Activated CD4-positive, alpha-beta T cell treated with anti-CD3 and anti-CD28 coated beads for 36 hours (primary cell): ENCODE results near the gene RHOXF1. TPM values are rescaled to one million over a fixed set of nuclear protein-coding genes. Genes with fewer than 3 reads are reported as not detected.
"Not testable (repeated sequence)": the region's sequence is repeated elsewhere in the genome, so short reads cannot be mapped to it uniquely, and the experiment has no call there.

ENCODE experiments used
- ATAC-seq: fragments of 200-7000 bp; cut with Tn5 transposase; one replicate; pipeline ENCODE4 v1.10.0; 2021; ENCODE audit warnings: mild to moderate bottlenecking, moderate library complexity
- CTCF ChIA-PET: fragments of 350-600 bp; sonication (Branson Sonifier 250); formaldehyde crosslinking; loops from one replicate; lab custom pipeline; 2021; ENCODE audit warnings: antibody characterized with exemption; lab: Charles Lee
- POLR2A ChIA-PET: fragments of 350-600 bp; sonication (Branson Sonifier 250); formaldehyde crosslinking; loops from one replicate; lab custom pipeline; 2021; ENCODE audit warnings: antibody characterized with exemption, inconsistent platforms; lab: Charles Lee
- DNase-seq: peaks from one replicate; pipeline ENCODE4 v3.0.0-alpha.2; 2020
- H3K27ac Mint-ChIP-seq: one replicate; pipeline ENCODE4 v1.8.0; 2021; ENCODE audit warnings: mixed read lengths
- H3K27me3 Mint-ChIP-seq: one replicate; pipeline ENCODE4 v1.8.0; 2021; ENCODE audit warnings: mixed read lengths
- H3K36me3 Mint-ChIP-seq: one replicate; pipeline ENCODE4 v1.8.0; 2021; ENCODE audit warnings: low read depth, mixed read lengths
- H3K4me1 Mint-ChIP-seq: one replicate; pipeline ENCODE4 v1.8.0; 2021; ENCODE audit warnings: mixed read lengths
- H3K4me3 Mint-ChIP-seq: one replicate; pipeline ENCODE4 v1.8.0; 2021; ENCODE audit warnings: mild to moderate bottlenecking, moderate library complexity, mixed read lengths
- H3K9me3 Mint-ChIP-seq: one replicate; pipeline ENCODE4 v1.8.0; 2021; ENCODE audit warnings: low read depth, mixed read lengths
- intact Hi-C, 2 experiments: fragments of 100-400 bp; cut with DNase I in 1 of 2; cut with micrococcal nuclease in 1 of 2; formaldehyde crosslinking; loops; one replicate each; pipeline versions ENCODE4 v1.14.2 to v1.15.1; 2022 to 2024; cut with DNase I, micrococcal nuclease
- total RNA-seq, 2 experiments: library from RNA; stranded (reverse); gene quantifications; one replicate each; pipeline ENCODE4 v1.2.3, GENCODE V29; 2021

The RHOXF1 gene
- not detected for total RNA-seq

- H3K4me1 Mint-ChIP-seq = no peaks in the 10 kb centered on the region
- ChIA-PET POLR2A (no interaction called here), CTCF (no interaction called here)
- H3K27ac Mint-ChIP-seq = no peak within 1 kb of the TSS
- no peaks in the 10 kb centered on the region for H3K36me3 Mint-ChIP-seq
- intact Hi-C loops = no loop called here
- DNase-seq (no peak), ATAC-seq (no peak)
- no peak within 1 kb of the TSS for H3K4me3 Mint-ChIP-seq
- H3K27me3 Mint-ChIP-seq = no peaks in the 10 kb centered on the region
- no peaks in the 10 kb centered on the region for H3K9me3 Mint-ChIP-seq
Observed at GRCh38 chrX:120115438-120115963, at the start of gene RHOXF1. TSS of gene RHOXF1 (minus strand) at chrX:120115913. CDS start at chrX:120115862, 51 bp downstream.

- H3K4me1 Mint-ChIP-seq, H3K4me3 Mint-ChIP-seq, DNase-seq, CTCF ChIA-PET, ATAC-seq, H3K36me3 Mint-ChIP-seq, H3K9me3 Mint-ChIP-seq, H3K27me3 Mint-ChIP-seq, POLR2A ChIA-PET, H3K27ac Mint-ChIP-seq, intact Hi-C loops: not testable (repeated sequence)
Observed at GRCh38 chrX:120159086-120159485, 43.4 kb upstream of the RHOXF1 start.

- CTCF ChIA-PET, intact Hi-C loops: not testable (repeated sequence)
Observed at GRCh38 chrX:120158313-120158712, 42.6 kb upstream of the RHOXF1 start, which contains the start of gene RHOXF2. TSS of gene RHOXF2 (plus strand) at chrX:120158613. CDS start at chrX:120158751, 138 bp downstream.

GRCh38 chrX:120150109-120150744 is 34.5 kb upstream of the RHOXF1 start:
- CTCF ChIA-PET, intact Hi-C loops, POLR2A ChIA-PET, H3K36me3 Mint-ChIP-seq, H3K9me3 Mint-ChIP-seq, H3K27ac Mint-ChIP-seq, DNase-seq, H3K27me3 Mint-ChIP-seq, H3K4me3 Mint-ChIP-seq, H3K4me1 Mint-ChIP-seq: not testable (repeated sequence)
- ATAC-seq = peak; percentile 49

More at GRCh38 chrX:120158313-120158712, 42.6 kb upstream of the RHOXF1 start, which contains the start of gene RHOXF2:
- H3K4me3 Mint-ChIP-seq, POLR2A ChIA-PET, H3K27ac Mint-ChIP-seq, H3K36me3 Mint-ChIP-seq, H3K27me3 Mint-ChIP-seq, H3K4me1 Mint-ChIP-seq, DNase-seq, H3K9me3 Mint-ChIP-seq, ATAC-seq: not testable (repeated sequence)

GRCh38 chrX:120147537-120147936 is 31.8 kb upstream of the RHOXF1 start:
- intact Hi-C loops = loop anchor here in 1 of 2 experiments (10.0 kb wide), 2 partner anchors 113 to 163 kb away; no protein-coding TSS in a partner anchor
- H3K36me3 Mint-ChIP-seq = peaks cover 6% of the 10 kb centered on the region
- H3K9me3 Mint-ChIP-seq = peaks cover 8% of the 10 kb centered on the region
- CTCF ChIA-PET = no interaction called here
- ATAC-seq = no peak
- POLR2A ChIA-PET = no interaction called here
- peaks cover 19% of the 10 kb centered on the region for H3K4me1 Mint-ChIP-seq
- H3K4me3 Mint-ChIP-seq = no peak overlapping the region
- H3K27ac Mint-ChIP-seq = no peak overlapping the region
- DNase-seq = no peak
- no peaks in the 10 kb centered on the region for H3K27me3 Mint-ChIP-seq

- ATAC-seq, H3K36me3 Mint-ChIP-seq, DNase-seq, POLR2A ChIA-PET, H3K27me3 Mint-ChIP-seq, H3K27ac Mint-ChIP-seq, CTCF ChIA-PET, H3K4me3 Mint-ChIP-seq, H3K9me3 Mint-ChIP-seq: not testable (repeated sequence)
- H3K4me1 Mint-ChIP-seq = peaks cover 19% of the 10 kb centered on the region
- intact Hi-C loops = loop anchor here in 1 of 2 experiments (10.0 kb wide), 2 partner anchors 112 to 162 kb away; no protein-coding TSS in a partner anchor
Observed at GRCh38 chrX:120146323-120146722, 30.6 kb upstream of the RHOXF1 start.

GRCh38 chrX:120145295-120145925 is 29.7 kb upstream of the RHOXF1 start:
- POLR2A ChIA-PET = no interaction called here
- Mint-ChIP-seq H3K9me3 (peaks cover 8% of the 10 kb centered on the region), H3K27me3 (no peaks in the 10 kb centered on the region), H3K4me1 (peaks cover 19% of the 10 kb centered on the region), H3K27ac (no peak overlapping the region), H3K36me3 (peaks cover 6% of the 10 kb centered on the region), H3K4me3 (no peak overlapping the region)
- DNase-seq (no peak), ATAC-seq (no peak)
- intact Hi-C loops = loop anchor here in 1 of 2 experiments (10.0 kb wide), 2 partner anchors 111 to 161 kb away; no protein-coding TSS in a partner anchor
- CTCF ChIA-PET = interaction anchor here (1.2 kb wide), 1 partner anchor 68 kb away, joined by 3 read pairs; no protein-coding TSS in a partner anchor

GRCh38 chrX:120144178-120144844 is 28.6 kb upstream of the RHOXF1 start:
- peaks cover 6% of the 10 kb centered on the region for H3K36me3 Mint-ChIP-seq
- POLR2A ChIA-PET = no interaction called here
- ATAC-seq (no peak), DNase-seq (peak; percentile 4)
- CTCF ChIA-PET = interaction anchor here (0.7 kb wide), 1 partner anchor 601 kb away, joined by 3 read pairs; no protein-coding TSS in a partner anchor
- intact Hi-C loops = loop anchor here in 1 of 2 experiments (10.0 kb wide), 2 partner anchors 110 to 160 kb away; no protein-coding TSS in a partner anchor
- H3K4me3 Mint-ChIP-seq = no peak overlapping the region
- no peaks in the 10 kb centered on the region for H3K27me3 Mint-ChIP-seq
- H3K27ac Mint-ChIP-seq = no peak overlapping the region
- peaks cover 8% of the 10 kb centered on the region for H3K9me3 Mint-ChIP-seq
- H3K4me1 Mint-ChIP-seq = peaks cover 19% of the 10 kb centered on the region

- ATAC-seq (no peak), DNase-seq (no peak)
- H3K4me1 Mint-ChIP-seq = peaks cover 13% of the 10 kb centered on the region
- ChIA-PET POLR2A (no interaction called here), CTCF (no interaction called here)
- no peaks in the 10 kb centered on the region for H3K27me3 Mint-ChIP-seq
- no peak overlapping the region for H3K4me3 Mint-ChIP-seq
- H3K27ac Mint-ChIP-seq = no peak overlapping the region
- intact Hi-C loops = loop anchor here in 1 of 2 experiments (10.0 kb wide), 2 partner anchors 106 to 156 kb away; no protein-coding TSS in a partner anchor
- H3K36me3 Mint-ChIP-seq = no peaks in the 10 kb centered on the region
- no peaks in the 10 kb centered on the region for H3K9me3 Mint-ChIP-seq
Observed at GRCh38 chrX:120140293-120140981, 24.7 kb upstream of the RHOXF1 start.

GRCh38 chrX:120137439-120137838 is 21.7 kb upstream of the RHOXF1 start:
- Mint-ChIP-seq H3K27me3 (no peaks in the 10 kb centered on the region), H3K4me3 (no peak overlapping the region), H3K36me3 (no peaks in the 10 kb centered on the region), H3K27ac (no peak overlapping the region), H3K9me3 (no peaks in the 10 kb centered on the region), H3K4me1 (no peaks in the 10 kb centered on the region)
- ATAC-seq (no peak), DNase-seq (no peak)
- ChIA-PET CTCF (no interaction called here), POLR2A (no interaction called here)
- intact Hi-C loops = loop anchor here in 1 of 2 experiments (10.0 kb wide), 1 partner anchor 233 kb away; no protein-coding TSS in a partner anchor
